ENCODE results near the gene MECP2.
"Not testable (repeated sequence)": the region's sequence is repeated elsewhere in the genome, so short reads cannot be mapped to it uniquely, and the experiment has no call there.

DNA sequence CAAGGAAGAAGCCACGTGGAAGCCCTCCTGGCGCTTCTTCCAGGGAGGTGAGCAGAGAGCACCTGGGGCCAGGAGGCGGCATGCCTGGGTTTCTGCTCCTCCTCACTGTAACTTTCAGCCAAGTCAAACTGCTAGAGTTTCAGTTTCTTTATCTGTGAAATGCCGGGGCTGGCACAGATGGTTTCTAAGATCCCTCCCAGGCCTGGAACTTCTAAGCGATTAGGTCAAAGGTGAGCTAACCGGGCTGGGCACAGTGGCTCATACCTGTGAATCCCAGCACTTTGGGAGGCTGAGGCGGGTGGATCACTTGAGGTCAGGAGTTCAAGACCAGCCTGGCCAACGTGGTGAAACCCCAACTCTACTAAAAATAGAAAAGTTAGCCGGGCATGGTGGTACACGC, 117.1 kb downstream of the MECP2 start:
- not testable (repeated sequence) for TF ChIP-seq POLR2AphosphoS5, POLR2A (IDR thresholded peaks at IDR 0.05)
- TF ChIP-seq, protein P1, sequence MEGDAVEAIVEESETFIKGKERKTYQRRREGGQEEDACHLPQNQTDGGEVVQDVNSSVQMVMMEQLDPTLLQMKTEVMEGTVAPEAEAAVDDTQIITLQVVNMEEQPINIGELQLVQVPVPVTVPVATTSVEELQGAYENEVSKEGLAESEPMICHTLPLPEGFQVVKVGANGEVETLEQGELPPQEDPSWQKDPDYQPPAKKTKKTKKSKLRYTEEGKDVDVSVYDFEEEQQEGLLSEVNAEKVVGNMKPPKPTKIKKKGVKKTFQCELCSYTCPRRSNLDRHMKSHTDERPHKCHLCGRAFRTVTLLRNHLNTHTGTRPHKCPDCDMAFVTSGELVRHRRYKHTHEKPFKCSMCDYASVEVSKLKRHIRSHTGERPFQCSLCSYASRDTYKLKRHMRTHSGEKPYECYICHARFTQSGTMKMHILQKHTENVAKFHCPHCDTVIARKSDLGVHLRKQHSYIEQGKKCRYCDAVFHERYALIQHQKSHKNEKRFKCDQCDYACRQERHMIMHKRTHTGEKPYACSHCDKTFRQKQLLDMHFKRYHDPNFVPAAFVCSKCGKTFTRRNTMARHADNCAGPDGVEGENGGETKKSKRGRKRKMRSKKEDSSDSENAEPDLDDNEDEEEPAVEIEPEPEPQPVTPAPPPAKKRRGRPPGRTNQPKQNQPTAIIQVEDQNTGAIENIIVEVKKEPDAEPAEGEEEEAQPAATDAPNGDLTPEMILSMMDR (IDR thresholded peaks at IDR 0.05) = not testable (repeated sequence)
